ENCODE measurements around the gene PPEF2.

DNA sequence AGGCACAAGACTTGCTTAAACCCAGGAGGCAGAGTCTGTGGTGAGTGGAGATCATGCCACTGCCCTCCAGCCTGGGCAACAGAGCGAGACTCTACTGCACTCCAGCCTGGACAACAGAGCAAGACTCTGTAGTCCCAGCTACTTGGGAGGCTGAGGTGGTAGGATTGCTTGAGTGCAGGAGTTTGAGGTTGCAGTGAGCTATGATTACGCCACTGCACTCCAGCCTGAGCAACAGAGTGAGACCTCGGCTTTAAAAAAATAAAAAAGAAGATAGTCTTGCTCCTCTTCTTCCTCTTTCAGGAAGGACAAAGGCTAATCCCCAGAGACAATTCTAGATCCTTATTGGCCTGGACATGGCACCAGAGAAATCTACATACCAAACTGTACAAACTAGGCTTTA is 5.7 kb upstream of the PPEF2 start:
- TF ChIP-seq, protein P1, sequence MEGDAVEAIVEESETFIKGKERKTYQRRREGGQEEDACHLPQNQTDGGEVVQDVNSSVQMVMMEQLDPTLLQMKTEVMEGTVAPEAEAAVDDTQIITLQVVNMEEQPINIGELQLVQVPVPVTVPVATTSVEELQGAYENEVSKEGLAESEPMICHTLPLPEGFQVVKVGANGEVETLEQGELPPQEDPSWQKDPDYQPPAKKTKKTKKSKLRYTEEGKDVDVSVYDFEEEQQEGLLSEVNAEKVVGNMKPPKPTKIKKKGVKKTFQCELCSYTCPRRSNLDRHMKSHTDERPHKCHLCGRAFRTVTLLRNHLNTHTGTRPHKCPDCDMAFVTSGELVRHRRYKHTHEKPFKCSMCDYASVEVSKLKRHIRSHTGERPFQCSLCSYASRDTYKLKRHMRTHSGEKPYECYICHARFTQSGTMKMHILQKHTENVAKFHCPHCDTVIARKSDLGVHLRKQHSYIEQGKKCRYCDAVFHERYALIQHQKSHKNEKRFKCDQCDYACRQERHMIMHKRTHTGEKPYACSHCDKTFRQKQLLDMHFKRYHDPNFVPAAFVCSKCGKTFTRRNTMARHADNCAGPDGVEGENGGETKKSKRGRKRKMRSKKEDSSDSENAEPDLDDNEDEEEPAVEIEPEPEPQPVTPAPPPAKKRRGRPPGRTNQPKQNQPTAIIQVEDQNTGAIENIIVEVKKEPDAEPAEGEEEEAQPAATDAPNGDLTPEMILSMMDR (IDR thresholded peaks at IDR 0.05 in 8 of 11, conservative IDR thresholded peaks at IDR 0.05 in 3 of 11): no peak
- TF ChIP-seq POLR2AphosphoS5 (IDR thresholded peaks at IDR 0.05) (no peak), POLR2A (IDR thresholded peaks at IDR 0.05) (no peak)
